Transverse colon (tissue), 4 donors: ENCODE measurements around the gene TMEM107.

Experiments
- CTCF ChIP-seq, 5 experiments: fragments of 200-600 bp in 3 of 5; fragments of 450-650 bp in 2 of 5; sonication (generic) in 3 of 5; IDR thresholded peaks; 1 replicate in 2 of 5; 2 replicates in 3 of 5; pipeline ENCODE4 v1.5.1; 2016 to 2017; ENCODE audit warnings: antibody characterized with exemption in 5 of 5, inconsistent platforms in 3 of 5, mild to moderate bottlenecking in 2 of 5, moderate library complexity in 1 of 5
- EP300 ChIP-seq: sonication (generic); formaldehyde crosslinking; IDR thresholded peaks from one replicate; pipeline ENCODE4 v1.6.1; 2017; ENCODE audit warnings: antibody characterized with exemption, low read depth
- POLR2A ChIP-seq: fragments of 450-650 bp; IDR thresholded peaks from one replicate; pipeline ENCODE4 v1.6.1; 2016; ENCODE audit warnings: antibody characterized with exemption, mild to moderate bottlenecking, moderate library complexity
- POLR2AphosphoS5 ChIP-seq, 3 donors: sonication (generic); formaldehyde crosslinking; IDR thresholded peaks; one replicate each; pipeline ENCODE4 v1.6.1; 2016; ENCODE audit warnings: antibody characterized with exemption in 3 of 3

GRCh38 chr17:8212312-8213180, 36.4 kb upstream of the TMEM107 start:
- TF ChIP-seq CTCF (IDR thresholded peaks at IDR 0.05) (no peak), POLR2AphosphoS5 (IDR thresholded peaks at IDR 0.05) (no peak), POLR2A (no peak), EP300 (no peak)
